HCT116 (cell line): ENCODE measurements around the gene SLC39A5. TPM values are rescaled to one million over a fixed set of nuclear protein-coding genes. Genes with fewer than 3 reads are reported as not detected.

Experiments used
- ATAC-seq: fragments of 200-7000 bp; cut with Tn5 transposase; 2 replicates; pipeline ENCODE4 v1.9.1; 2020; ENCODE audit warnings: mild to moderate bottlenecking, moderate library complexity
- BruUV-seq: library from RNA; stranded (reverse); fragments of 400-500 nt; replicated peaks from 2 replicates; lab custom pipeline; 2021; lab: Mats Ljungman, UMichigan
- CTCF ChIA-PET: fragments of 300-600 bp; sonication (Branson Sonifier 250); formaldehyde crosslinking; loops from one replicate; lab custom pipeline; 2021; ENCODE audit warnings: antibody characterized with exemption; lab: Charles Lee
- POLR2A ChIA-PET: fragments of 300-600, 350-600 bp; sonication (Branson Sonifier 250); formaldehyde crosslinking; loops from one replicate; lab custom pipeline; 2021; ENCODE audit warnings: antibody characterized with exemption; lab: Charles Lee
- RAD21 ChIA-PET, 2 experiments: fragments of 300-600 bp; sonication (Branson Sonifier 250); formaldehyde crosslinking; loops; one replicate each; lab custom pipeline; 2023; ENCODE audit warnings: low total read pairs in 2 of 2; ENCODE audit not compliant: uncharacterized antibody in 2 of 2, unreplicated experiment in 2 of 2, low non-redundant PET in 1 of 2; lab: Charles Lee
- DNase-seq: peaks from one replicate; pipeline ENCODE4 v3.0.0-alpha.2; 2010; ENCODE audit warnings: low read depth, low spot score
- H2AFZ ChIP-seq: fragments of 200-600 bp; shearing (Covaris generic), sonication (generic); 2 replicates; pipeline ENCODE4 v1.6.1; 2017; ENCODE audit warnings: low read depth, mixed run types, mixed read lengths, antibody characterized with exemption, low read length; ENCODE audit not compliant: poor library complexity, severe bottlenecking
- H3K27ac ChIP-seq: 2 replicates; pipeline ENCODE4 v1.5.1; 2012; ENCODE audit warnings: low read depth, low read length
- H3K27me3 ChIP-seq: fragments of 200-600 bp; sonication (generic); 2 replicates; pipeline ENCODE4 v1.6.1; 2016; ENCODE audit warnings: mixed run types, low read length, mixed read lengths; ENCODE audit not compliant: insufficient read depth
- H3K36me3 ChIP-seq, 2 experiments: fragments of 200-500 bp in 1 of 2; fragments of 200-600 bp in 1 of 2; sonication (Bioruptor generic) in 1 of 2; sonication (generic) in 1 of 2; 2 replicates each; pipeline versions ENCODE4 v1.5.1 to v1.6.1; 2014 to 2016; ENCODE audit warnings: low read length in 2 of 2, inconsistent platforms in 1 of 2, mixed read lengths in 1 of 2, mixed run types in 1 of 2; ENCODE audit not compliant: insufficient read depth in 2 of 2, control insufficient read depth in 1 of 2
- H3K4me1 ChIP-seq, 2 experiments: fragments of 200-600 bp in 1 of 2; sonication (generic) in 1 of 2; 2 replicates each; pipeline versions ENCODE4 v1.5.1 to v1.6.1; 2012 to 2017; ENCODE audit warnings: low read length in 2 of 2, inconsistent platforms in 1 of 2, mild to moderate bottlenecking in 1 of 2, mixed read lengths in 1 of 2, mixed run types in 1 of 2, moderate library complexity in 1 of 2; ENCODE audit not compliant: insufficient read depth in 2 of 2, control insufficient read depth in 1 of 2
- H3K4me2 ChIP-seq: fragments of 200-600 bp; sonication (generic); 2 replicates; pipeline ENCODE4 v1.6.1; 2017; ENCODE audit warnings: mixed run types, low read length, mixed read lengths
- H3K4me3 ChIP-seq, 2 experiments: fragments of 200-600 bp in 1 of 2; sonication (generic) in 1 of 2; replicated peaks in 1 of 2; 2 replicates each; pipeline ENCODE4 v1.5.1; 2011 to 2016; ENCODE audit warnings: low read length in 2 of 2, control low read depth in 1 of 2, low read depth in 1 of 2, mild to moderate bottlenecking in 1 of 2, mixed read lengths in 1 of 2, mixed run types in 1 of 2
- H3K79me2 ChIP-seq: fragments of 200-600 bp; sonication (generic); 2 replicates; pipeline ENCODE4 v1.6.1; 2017; ENCODE audit warnings: mild to moderate bottlenecking, mixed run types, low read length, moderate library complexity, mixed read lengths; ENCODE audit not compliant: insufficient read depth
- H3K9ac ChIP-seq: fragments of 200-600 bp; sonication (generic); 2 replicates; pipeline ENCODE4 v1.6.1; 2016; ENCODE audit warnings: low read length, mixed read lengths
- H3K9me2 ChIP-seq: fragments of 200-600 bp; sonication (generic), shearing (Covaris generic); 2 replicates; pipeline ENCODE4 v1.6.1; 2017; ENCODE audit warnings: mixed run types, mild to moderate bottlenecking, moderate library complexity; ENCODE audit not compliant: insufficient read depth
- H3K9me3 ChIP-seq, 2 experiments: fragments of 200-500 bp in 1 of 2; fragments of 200-600 bp in 1 of 2; sonication (Bioruptor generic) in 1 of 2; sonication (generic) in 1 of 2; 2 replicates each; pipeline ENCODE4 v1.6.1; 2014 to 2017; ENCODE audit warnings: low read length in 2 of 2, mixed read lengths in 2 of 2, inconsistent platforms in 1 of 2, low read depth in 1 of 2, mild to moderate bottlenecking in 1 of 2, mixed run types in 1 of 2, moderate library complexity in 1 of 2; ENCODE audit not compliant: control insufficient read depth in 1 of 2, insufficient read depth in 1 of 2
- H4K20me1 ChIP-seq: fragments of 200-600 bp; sonication (generic), shearing (Covaris generic); 2 replicates; pipeline ENCODE4 v1.6.1; 2017; ENCODE audit warnings: mixed run types, mild to moderate bottlenecking, moderate library complexity; ENCODE audit not compliant: insufficient read depth
- CTCF ChIP-seq, 3 experiments: fragments of 200-600 bp in 1 of 3; sonication (generic) in 1 of 3; IDR thresholded peaks in 2 of 3; conservative IDR thresholded peaks in 1 of 3; 2 replicates each; pipeline ENCODE4 v1.5.1; 2012 to 2017; ENCODE audit warnings: low read depth in 2 of 3, low read length in 2 of 3, antibody characterized with exemption in 1 of 3, borderline replicate concordance in 1 of 3, control low read depth in 1 of 3, mild to moderate bottlenecking in 1 of 3, mixed read lengths in 1 of 3, mixed run types in 1 of 3, moderate library complexity in 1 of 3; ENCODE audit not compliant: insufficient read depth in 1 of 3
- EZH2phosphoT487 ChIP-seq: fragments of 200-600 bp; IDR thresholded peaks from 2 replicates; pipeline ENCODE4 v1.6.1; 2018; ENCODE audit warnings: antibody characterized with exemption, borderline replicate concordance
- intact Hi-C: fragments of 100-400 bp; cut with micrococcal nuclease; formaldehyde crosslinking; loops from 2 replicates; pipeline ENCODE4 v1.10.0; 2022
- total RNA-seq: library from RNA; stranded (reverse); gene quantifications from one replicate; pipeline ENCODE4 v1.2.1, GENCODE V29; 2021; ENCODE audit not compliant: unreplicated experiment
- TF ChIP-seq, protein P1 (sequence below): IDR thresholded peaks from 2 replicates; pipeline ENCODE4 v1.6.1; 2011; ENCODE audit warnings: mild to moderate bottlenecking, low read length, moderate library complexity; ENCODE audit not compliant: insufficient replicate concordance; ENCODE audit errors: extremely low read depth

SLC39A5 gene
- total RNA-seq, 1 experiment from 2014 or later: 0.66 TPM

DNA sequence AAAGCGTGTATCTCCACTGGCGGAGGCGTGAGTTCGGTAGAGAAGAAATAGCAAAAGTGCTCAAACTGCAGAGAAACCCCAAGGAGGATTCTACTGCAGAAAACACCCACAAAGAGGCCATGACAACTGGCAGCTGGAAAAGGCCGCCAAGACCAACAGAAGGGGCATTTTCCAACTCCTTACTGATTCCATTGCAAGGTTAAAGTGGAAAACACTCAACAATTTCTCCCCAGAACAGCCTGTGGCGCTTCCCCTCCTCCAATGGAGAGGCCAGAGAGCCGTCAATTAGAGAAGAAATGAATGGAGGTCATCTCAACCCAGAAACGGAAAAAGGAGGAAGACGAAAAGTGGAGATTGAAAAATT, 29.0 kb downstream of the SLC39A5 start:
- no peak for ATAC-seq
- peak overlapping the region; percentile 82 for H3K27ac ChIP-seq
- TF ChIP-seq, protein P1, sequence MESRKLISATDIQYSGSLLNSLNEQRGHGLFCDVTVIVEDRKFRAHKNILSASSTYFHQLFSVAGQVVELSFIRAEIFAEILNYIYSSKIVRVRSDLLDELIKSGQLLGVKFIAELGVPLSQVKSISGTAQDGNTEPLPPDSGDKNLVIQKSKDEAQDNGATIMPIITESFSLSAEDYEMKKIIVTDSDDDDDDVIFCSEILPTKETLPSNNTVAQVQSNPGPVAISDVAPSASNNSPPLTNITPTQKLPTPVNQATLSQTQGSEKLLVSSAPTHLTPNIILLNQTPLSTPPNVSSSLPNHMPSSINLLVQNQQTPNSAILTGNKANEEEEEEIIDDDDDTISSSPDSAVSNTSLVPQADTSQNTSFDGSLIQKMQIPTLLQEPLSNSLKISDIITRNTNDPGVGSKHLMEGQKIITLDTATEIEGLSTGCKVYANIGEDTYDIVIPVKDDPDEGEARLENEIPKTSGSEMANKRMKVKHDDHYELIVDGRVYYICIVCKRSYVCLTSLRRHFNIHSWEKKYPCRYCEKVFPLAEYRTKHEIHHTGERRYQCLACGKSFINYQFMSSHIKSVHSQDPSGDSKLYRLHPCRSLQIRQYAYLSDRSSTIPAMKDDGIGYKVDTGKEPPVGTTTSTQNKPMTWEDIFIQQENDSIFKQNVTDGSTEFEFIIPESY: no peak
- TF ChIP-seq EZH2phosphoT487 (no peak), CTCF (IDR thresholded peaks at IDR 0.05 in 2 of 3, conservative IDR thresholded peaks at IDR 0.05 in 1 of 3; ENCODE audit: borderline replicate concordance in 1 of 3, insufficient read depth in 1 of 3, low read depth in 2 of 3, low read length in 2 of 3) (no peak)
- H3K9me2 ChIP-seq: no peaks in the 10 kb centered on the region
- peak overlapping the region; percentile 97 for H3K4me2 ChIP-seq
- no peaks in the 10 kb centered on the region for H3K27me3 ChIP-seq
- H3K9ac ChIP-seq: peak overlapping the region; percentile 89
- no peaks in the 10 kb centered on the region for H3K9me3 ChIP-seq
- DNase-seq: no peak
- no peaks in the 10 kb centered on the region for H4K20me1 ChIP-seq
- no TSS peak for BruUV-seq
- H3K36me3 ChIP-seq: peaks cover 13 to 30% of the 10 kb centered on the region in 2 experiments; a peak in 3 of 4 replicates
- ChIA-PET CTCF (interaction anchor here (1.7 kb wide), 2 partner anchors 8 to 69 kb away, joined by 8 to 11 read pairs; partner anchors contain the start of genes COQ10A and SMARCC2), POLR2A (interaction anchor here (0.8 kb wide), 1 partner anchor 8 kb away, joined by 4 read pairs; the partner anchor contains the start of gene COQ10A), RAD21 (no interaction called here)
- peak overlapping the region; percentile 81 for H2AFZ ChIP-seq
- peaks cover 26 to 52% of the 10 kb centered on the region in 2 experiments for H3K4me1 ChIP-seq
- peaks cover 29% of the 10 kb centered on the region for H3K79me2 ChIP-seq
- peak overlapping the region; percentile 56 to 89 for H3K4me3 ChIP-seq
- intact Hi-C loops: loop anchor here (5.0 kb wide), 1 partner anchor 37 kb away; the partner anchor contains the start of genes NABP2 and RNF41
